ENCODE data around the gene PIK3C3. TPM values are rescaled to one million over a fixed set of nuclear protein-coding genes. Genes with fewer than 3 reads are reported as not detected.
A peak's percentile ranks its signal among the peaks of the same experiment; 100 is the strongest.

The PIK3C3 gene
- 23.2 and 32.5 TPM in 2 replicates for total RNA-seq

DNA sequence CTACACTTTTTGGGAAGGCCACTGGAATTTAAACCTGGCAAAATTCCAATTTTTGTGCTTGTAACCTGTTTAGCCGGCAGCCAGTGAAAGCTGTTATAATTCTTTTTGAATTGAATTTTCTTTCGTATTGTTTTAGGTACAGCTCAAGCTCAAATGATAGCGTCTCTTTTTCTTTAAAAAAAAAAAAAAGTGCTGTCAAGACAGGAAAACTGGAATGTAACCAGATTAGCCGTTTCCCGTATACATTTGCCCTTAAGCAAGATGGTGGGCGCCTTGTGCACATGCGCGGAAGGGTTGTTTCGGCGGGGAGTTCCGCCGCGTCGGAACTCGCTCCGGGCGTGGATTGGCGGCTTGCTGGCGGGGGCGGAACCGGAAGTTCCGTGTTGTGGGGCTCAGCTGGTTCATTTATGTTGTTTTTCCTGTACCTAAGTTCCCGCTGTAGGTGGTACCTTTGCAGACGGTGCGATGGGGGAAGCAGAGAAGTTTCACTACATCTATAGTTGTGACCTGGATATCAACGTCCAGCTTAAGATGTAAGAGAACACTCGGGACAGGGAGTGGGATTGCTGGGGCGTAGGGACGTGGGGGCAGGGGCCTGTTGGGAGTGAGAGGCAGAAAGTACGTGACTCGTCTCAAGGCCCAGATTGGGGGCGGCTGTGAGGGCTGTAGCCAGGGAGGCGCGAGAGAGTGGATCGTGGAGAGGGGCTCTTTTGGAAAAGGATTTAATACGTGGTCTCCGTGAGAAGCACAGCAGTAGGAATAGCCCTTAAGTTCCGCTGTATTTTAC is at the start of gene PIK3C3:
PIK3C3 (plus strand) TSS at position 408 of the 787 bp plus-strand sequence; CDS start at position 466, 58 bp downstream.
- DNase-seq (ENCODE audit: low read depth in 2 of 2) = peak; percentile 96 to 97

DNA sequence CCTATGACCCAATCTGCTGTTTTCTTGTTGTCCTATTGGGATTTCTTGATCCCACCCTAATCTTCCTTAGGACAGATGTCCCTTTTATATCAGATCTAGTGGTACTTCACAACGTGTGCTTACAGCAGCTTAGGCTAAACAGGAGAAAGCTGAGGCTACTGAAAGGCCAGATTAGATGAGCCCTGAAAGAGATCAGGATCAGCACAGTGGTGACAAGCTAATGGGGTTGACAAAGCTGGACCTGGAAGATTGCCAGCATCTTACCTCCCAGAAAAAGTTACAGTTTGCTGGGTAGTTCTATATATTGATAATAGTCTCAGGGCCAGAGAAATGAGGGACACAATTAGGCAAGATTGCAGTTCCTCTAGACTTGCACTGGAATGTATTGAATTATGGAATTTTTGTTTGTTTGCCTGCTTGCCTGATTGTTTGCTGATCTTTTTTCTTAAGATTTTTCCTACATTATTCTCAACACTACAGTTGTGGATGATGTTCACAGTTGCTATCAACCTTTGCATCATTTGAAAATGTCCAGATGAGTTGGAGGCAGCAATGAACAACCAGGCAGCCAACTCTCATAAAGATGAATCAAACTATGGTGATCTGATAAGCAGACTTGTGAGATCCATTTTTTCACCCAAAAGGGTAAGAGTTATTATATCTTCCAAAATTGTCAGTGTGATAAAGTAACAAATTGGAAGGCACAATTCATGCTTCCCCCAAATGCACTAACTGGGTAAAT is 49.1 kb upstream of the PIK3C3 start:
- no peak for DNase-seq (ENCODE audit: low read depth in 2 of 2)

DNA sequence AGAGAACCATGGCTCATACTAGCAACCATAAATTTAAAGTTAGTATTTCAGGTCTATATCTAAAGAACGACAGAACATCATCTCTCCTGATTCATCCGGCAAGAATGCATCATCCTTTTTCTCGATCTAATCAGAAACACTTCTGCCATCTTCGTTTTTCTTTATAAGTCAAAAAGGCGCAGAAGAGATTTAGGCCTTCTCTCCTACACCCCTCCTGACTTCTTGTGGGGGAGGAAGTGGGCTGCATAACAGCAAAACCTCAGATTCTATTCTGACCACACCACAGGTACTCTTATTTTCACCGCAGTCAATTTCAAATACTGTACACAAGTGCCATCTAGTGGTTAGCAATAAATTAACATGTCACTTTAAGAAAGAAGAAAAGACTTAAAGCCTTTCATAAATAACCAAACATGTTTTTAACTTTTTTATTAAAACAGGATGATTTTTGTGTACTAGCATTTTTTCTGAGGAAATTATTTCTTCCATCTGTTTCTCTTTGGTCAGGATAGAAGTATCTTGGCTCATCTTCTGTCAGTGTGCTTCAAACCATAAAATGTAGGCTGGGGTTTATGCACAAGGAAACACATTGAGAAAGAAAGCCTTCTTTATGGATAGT is 48.4 kb upstream of the PIK3C3 start:
- DNase-seq (ENCODE audit: low read depth in 2 of 2) = peak; percentile 15 to 32

DNA sequence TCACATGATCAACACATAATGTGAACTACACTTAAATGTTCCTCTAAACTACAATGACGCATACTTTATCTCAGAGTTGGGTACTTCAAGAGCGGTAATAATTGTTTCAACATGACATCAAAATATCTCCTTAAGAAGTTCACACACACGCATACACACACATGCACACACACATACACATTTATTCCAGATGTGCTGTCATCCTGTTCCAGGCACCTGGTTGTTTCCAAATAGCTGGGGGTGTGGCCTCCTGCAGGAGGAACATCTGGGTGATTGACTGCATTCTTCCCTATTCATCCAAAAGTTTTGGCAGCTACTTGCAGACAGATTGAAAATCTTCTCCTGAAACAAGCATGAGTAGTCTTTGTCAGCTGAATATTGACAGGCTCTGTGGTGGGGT is 37.9 kb upstream of the PIK3C3 start:
- no peak for DNase-seq (ENCODE audit: low read depth in 2 of 2)

DNA sequence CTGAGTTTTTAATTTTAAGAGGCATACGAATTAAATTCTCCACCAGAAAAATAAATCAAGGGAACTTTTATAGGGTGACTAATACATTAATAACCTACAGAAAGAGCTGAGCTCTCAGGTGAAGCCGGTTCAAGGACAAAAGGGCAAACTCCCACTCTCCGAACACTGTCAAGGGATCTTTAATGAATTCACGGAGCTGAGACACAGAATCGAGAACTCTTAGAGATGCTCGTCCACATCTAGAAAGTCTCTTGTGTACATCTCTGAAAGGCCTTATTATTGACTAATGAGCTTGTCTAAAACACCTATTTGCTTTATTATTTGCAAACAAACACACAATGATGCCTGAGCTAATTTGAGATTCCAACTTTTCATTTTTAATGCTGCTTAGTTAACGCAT is 33.3 kb upstream of the PIK3C3 start:
- no peak for DNase-seq (ENCODE audit: low read depth in 2 of 2)

GRCh38 chr18:41922176-41922575 is 32.9 kb upstream of the PIK3C3 start:
- DNase-seq (ENCODE audit: low read depth in 2 of 2) = no peak

- DNase-seq (ENCODE audit: low read depth in 2 of 2) = no peak
These were observed 32.2 kb upstream of the PIK3C3 start for GRCh38 chr18:41922841-41923240.

DNA sequence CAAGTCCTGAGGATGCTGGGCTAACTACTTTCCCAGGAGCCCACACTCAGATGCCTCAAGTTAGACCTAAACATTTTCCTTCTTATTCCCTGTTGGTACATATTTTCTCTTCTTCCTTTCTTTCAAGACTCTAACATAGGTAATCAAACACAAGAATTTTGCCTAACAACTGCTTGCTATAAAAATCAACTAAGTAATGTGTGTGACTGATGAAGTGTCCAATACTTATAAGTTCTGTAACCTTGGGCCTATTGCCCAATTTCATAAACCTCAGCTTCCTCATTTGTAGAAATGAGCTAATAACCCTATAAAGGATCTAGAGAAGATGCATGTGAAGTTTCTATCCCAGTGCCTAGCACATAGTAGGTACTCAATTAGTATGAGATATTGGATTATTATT is 31.6 kb upstream of the PIK3C3 start:
- no peak for DNase-seq (ENCODE audit: low read depth in 2 of 2)

- DNase-seq (ENCODE audit: low read depth in 2 of 2) = no peak
These were observed 26.5 kb upstream of the PIK3C3 start for GRCh38 chr18:41928581-41928980.

DNA sequence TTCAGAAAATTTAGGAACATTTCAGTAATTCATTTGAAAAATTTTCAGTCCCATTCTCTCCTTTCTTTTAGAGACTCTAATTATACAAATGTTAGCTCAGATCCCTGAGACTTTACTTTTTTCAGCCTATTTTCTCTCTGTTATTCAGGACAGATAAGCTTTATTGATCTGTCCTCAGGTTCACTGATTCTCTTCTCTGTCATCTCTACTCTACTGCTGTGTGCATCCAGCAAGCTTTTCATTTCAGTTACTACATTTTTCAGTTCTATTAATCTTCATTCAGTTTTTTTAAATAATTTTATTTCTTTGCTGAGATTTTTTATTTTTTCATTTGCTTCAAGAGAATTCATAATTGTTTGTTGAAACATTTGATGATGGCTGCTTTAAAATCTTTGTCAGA is 22.1 kb upstream of the PIK3C3 start:
- DNase-seq (ENCODE audit: low read depth in 2 of 2) = no peak

DNA sequence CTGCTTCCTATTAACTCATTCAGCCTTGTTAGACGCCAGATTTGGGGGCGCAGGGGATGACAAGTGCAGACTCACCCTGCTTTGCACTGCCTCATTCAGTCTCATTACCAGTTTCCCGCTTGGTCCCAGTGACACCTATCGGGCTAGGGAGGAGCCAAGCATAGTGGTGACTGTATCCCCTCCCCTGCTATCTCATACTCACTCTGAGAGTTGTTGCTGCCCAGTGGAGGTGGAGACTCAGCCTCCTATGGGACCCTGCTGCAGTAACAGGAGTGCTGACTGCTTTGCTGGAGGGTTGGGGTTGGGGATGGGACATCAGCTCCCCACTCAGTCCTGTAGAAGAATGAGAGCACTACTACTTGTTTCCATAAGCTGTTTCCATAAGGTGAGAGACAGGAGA is 21.3 kb upstream of the PIK3C3 start:
- no peak for DNase-seq (ENCODE audit: low read depth in 2 of 2)

DNA sequence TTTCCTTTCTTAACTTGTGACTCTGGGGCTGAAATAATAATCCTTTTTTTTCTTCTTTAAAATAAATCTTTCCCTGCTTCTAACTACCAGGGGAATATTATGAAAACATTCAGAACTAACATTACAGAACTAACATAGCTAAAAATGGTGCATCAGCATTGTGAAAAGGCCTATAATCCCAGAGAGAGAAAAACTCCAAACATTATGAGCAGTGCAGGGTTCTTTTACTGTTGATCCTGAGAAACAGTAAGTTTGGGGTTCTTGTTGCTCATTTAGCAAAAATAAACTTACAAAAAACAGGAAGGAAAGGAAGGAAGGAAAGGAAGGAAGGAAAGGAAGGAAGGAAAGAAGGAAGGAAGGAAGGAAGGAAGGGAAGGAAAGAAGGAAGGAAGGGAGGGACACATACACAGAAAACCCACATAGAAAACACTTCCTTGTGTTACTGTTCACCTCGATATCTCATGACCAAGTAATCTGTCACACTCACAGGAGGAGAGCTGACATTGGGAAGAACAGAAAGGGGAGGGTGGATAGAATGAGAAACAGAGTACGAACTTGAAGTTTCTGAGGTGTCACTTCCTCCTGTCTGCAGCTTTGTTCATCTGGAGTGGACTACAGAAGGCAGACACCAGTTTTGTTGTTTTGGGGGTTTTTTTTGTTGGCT is 18.4 kb upstream of the PIK3C3 start:
- no peak for DNase-seq (ENCODE audit: low read depth in 2 of 2)

DNA sequence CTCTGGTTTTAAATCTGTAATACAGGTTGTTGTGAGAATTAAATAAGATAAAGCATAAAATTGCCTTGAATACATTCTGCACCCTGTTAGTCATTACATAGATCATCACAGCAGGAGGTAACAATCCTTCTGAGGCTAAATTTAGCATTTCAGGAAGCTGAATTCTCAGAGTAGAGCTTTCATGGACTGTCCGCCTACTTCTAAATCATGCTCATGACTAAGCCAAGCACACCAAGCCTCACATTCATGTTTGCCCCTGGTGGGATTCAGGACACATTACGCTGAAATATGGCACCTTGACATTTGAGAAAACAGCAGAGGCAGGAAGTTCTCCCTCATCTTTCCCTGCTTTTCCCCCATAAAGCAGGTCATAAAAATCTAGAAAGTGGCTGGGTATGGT is 16.6 kb upstream of the PIK3C3 start:
- no peak for DNase-seq (ENCODE audit: low read depth in 2 of 2)

DNA sequence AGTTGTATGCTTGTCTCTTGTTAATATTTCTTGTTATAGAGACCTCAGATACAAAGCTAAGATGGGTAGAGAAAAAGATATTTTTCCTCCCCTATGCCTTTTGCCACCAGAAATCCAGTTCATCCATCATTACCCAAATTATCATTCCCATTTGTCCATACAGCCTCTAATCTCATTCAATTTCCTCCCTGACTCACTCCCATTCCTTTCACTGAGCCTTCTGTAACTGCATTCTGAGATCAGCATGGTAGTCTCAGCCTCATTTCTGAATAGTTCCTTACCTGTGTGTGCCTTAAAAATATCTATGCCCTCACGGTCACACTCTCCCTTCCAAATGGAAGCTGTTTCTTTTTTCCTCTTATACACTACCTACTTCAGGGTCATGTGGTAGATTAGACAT is 15.7 kb upstream of the PIK3C3 start:
- DNase-seq (ENCODE audit: low read depth in 2 of 2) = no peak

DNA sequence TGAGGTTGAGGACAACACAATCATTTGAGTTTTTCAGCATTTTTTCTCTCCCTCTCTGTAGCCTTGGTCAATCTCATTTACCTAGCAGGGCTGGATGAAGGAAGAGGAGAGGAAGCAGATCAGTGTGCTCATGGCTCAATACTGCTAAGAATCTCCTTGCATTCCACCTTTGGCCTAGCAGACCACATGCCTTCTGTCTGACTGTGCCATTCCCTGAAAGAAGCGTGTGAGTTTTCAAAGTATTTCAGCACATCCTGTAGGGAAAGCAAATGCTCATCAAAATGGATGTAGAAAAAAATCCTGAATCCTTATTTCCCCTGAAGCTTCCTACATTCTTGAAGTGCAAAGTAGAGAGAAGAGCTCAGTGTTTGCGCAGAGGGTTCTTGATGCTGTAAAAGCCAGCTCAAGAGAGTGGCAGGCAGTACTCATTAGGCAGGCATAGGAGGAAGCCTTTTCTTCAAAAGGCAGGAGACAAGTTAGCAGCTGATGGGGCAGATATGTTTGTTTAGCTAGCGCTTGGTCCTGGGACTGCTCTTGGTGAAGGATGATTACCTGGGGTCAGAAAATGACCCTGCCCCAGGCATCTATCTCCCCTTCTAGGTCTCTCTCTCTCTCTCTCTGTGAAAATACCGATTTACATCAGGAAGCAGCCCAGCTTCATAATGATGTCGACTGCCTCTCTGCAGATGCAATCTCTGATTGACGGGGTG is 14.4 kb upstream of the PIK3C3 start:
- no peak for DNase-seq (ENCODE audit: low read depth in 2 of 2)

DNA sequence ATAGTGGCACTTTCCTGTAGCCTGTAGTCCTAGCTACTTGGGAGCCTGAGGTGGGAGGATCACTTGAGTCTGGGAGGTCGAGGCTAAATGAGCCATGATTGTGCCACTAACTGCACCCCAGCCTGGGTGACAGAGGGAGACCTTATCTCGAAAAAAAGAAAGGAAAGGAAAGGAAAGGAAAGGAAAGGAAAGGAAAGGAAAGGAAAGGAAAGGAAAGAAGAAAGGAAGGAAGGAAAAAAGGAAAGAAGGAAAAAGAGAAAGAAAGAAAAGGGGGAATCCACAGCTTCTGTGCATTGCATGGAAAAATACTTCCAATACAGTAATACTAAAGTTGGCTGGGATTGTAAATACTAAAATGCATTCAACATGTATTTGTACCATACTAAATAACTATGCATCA is 12.8 kb upstream of the PIK3C3 start:
- DNase-seq (ENCODE audit: low read depth in 2 of 2) = no peak

DNA sequence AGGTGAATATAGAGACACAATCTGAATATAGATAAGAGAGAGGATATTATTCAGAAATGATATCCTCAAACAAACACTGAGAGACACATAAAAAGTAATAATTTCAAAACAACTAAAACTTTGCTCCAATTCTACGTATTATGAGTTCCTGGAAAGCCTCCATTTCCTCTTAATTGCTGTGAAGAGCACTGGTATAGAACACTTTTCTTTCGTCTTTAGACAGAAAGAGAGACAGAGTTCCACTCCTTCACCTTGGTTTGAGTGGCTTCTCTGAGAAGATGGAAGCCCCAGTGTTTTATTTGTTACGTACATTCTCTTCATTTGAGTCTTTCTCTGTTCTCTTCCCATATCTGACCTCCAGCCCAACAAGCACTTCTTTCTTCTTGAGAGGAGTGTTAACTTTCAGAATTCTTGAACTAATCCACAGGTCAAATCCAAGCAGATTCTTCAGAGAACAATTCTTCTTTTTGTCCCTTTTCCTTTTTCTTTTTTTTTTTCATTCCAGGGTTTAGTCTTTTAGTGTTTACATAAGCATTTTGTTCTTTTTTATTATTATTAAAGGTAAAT is 6.4 kb upstream of the PIK3C3 start:
- DNase-seq (ENCODE audit: low read depth in 2 of 2) = no peak

GRCh38 chr18:41949206-41949920 is 5.7 kb upstream of the PIK3C3 start:
- DNase-seq (ENCODE audit: low read depth in 2 of 2) = no peak

DNA sequence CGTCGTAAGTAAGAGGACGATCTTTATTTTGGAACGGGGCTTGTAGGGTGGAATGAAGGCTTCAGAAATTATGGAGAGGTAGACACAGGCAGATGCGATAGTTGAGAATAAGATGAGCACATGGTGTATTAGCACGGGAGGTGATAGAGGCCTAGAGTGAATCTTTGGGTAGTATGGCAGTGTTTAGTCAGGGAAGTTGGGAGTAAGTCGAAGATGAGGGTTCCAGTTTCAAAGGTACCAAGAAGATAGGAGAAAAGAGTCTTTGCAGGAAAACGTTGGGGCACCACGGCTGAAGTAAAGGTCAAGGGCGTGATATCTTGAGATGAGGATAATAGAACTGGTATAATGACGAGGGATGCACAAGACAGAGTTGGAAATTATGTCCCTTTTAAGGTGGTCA is 654 bp downstream of the PIK3C3 start:
- peak in 1 of 2 donors; percentile 9 for DNase-seq (ENCODE audit: low read depth in 2 of 2)

- no peak for DNase-seq (ENCODE audit: low read depth in 2 of 2)
These were observed 4.0 kb downstream of the PIK3C3 start for GRCh38 chr18:41959045-41959444.

Measured in dermis microvascular lymphatic vessel endothelial cell (primary cell).